HG03159 (cell line): ENCODE results near the gene CUX1.

Experiments
- ATAC-seq: cut with Tn5 transposase; IDR thresholded peaks from one replicate; pipeline ENCODE4 v1.9.1; 2021; ENCODE audit warnings: mild to moderate bottlenecking, moderate library complexity; ENCODE audit not compliant: unreplicated experiment

Gene CUX1

DNA sequence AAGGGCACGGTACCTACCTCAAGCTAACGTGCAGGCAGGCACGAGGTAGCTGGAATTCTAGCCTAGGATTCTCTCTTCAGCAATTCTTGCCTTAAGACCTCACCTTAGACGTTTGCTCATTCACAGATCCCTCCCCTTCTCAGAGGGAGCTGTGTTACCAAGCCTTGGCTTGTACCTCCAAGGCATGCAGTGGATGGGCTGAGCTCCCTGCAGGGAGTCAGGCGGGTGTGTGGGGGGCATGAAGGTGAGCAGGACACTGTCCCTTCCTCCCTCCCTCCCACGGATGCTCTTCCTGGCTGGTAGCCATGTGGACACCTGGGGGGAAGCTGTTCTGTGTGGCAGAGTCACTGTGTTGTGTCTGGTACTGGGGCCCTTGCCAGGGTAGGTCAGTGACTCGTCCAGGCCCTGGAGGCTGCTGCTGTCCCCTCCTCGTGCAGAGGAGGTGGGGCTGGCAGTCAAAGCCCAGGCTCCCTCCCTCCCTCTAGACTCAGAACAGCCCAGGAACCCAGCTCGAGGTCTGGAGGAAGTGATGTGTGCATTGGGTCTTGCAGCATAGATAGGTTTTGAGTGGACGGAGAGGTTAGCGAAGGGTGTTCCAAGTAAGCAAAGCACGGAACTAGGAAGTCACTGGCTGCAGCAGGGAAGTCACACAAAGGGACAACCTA lies 247.1 kb downstream of the CUX1 start:
- no peak for ATAC-seq

DNA sequence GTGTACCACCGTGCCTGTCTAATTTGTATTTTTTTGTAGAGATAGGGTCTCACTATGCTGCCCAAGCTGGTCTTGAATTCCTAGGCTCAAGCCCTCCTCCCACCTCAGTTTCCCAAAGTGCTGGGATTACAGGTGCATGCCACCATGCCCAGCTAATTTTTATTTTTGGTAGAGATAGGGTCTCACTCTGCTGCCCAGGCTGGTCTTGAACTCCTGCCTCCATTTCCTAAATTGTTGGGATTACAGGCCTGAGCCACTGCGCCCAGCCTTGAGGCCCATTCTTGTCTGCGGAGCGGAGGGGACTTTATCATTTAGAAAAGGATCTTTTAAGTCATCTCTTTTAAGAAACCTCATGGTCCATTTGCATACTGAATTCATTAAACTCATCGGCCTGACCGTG lies 247.8 kb downstream of the CUX1 start:
- ATAC-seq, result no peak

DNA sequence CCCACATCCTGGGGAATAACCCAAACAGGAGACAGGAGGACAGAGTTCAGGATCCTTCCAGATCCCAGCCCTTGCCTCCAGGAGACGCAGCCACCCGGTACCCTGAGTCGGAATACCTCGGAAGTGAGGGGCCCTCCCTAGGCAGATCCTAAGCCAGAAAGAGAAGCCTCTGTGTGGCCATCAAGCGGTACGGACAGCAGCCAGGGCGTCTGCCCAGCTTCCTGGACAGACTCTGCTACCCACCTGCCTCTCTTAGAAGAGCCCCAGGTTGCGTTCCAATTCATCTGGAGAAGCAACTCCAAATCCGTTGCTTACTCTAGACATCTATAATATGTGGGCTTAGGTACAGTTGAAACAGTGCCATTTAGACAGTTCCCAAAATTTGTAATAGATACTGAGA lies 249.1 kb downstream of the CUX1 start:
- no peak for ATAC-seq

DNA sequence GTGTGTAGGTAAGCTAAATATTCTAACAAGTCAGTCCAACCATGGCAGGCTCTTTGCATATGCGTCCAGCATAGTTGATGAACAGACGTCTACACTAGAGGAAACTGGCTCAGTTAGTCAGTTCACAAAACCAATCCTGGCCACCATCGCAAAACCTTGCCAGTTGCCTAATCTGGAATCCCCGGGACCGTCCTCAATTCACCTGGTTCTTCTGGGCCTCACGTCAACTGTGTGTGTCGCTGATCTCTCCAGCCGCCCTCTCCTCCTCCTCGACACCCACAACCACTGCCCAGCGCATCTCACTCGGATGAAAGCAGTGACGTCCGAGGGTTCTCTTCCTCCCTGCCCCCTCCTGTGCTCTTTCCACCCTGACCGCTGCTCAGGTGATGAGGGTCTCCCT lies 251.4 kb downstream of the CUX1 start:
- no peak for ATAC-seq

DNA sequence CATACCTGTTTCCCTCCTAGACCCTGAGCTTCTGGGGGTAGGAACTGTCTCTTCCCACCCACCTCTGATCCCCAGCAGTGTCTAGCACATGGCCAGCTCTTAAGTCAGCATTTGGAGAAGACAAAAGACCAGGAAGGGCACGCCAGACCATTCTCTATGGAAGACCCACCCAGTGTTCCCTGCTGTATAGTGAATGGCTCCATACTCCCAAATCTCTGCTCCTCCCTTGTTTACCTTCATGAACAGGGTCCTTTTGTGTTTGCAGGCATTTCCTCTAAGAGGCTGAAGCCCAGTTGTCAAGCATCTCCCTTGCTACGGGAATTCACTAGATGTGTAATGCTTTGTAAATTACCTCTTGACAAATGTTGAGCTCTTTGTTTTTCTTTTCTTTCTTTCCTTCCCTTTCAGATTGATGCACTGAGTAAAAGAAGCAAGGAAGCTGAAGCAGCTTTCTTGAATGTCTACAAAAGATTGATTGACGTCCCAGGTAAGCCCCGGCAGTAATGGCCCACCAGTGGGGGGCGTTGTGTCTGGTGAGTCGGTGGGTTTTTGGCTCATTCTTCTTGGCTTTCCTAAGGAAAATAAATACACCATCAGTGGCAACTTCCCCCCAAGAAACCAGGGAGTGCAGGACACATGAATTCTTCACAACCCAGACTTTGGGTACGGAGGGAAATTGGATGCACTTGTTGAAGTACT lies 252.7 kb downstream of the CUX1 start:
- no peak for ATAC-seq

DNA sequence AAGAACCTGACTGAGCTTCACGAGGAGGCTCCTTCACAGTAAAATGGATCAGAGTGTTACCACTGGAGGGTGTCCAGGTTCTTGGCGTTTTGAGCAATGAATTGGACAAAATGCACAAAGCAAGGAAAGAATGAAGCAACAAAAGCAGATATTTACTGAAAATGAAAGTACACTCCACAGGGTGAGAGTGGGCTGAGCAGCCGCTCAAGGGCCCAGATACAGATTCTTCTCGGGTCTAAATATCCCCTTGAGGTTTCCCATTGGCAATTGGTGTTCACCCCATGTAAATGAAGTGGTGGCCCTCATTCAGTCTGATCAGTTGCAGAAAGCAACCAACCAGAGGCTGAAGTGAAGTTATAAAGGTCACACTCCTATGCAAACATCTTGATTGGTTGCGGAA lies 254.6 kb downstream of the CUX1 start:
- no peak for ATAC-seq

DNA sequence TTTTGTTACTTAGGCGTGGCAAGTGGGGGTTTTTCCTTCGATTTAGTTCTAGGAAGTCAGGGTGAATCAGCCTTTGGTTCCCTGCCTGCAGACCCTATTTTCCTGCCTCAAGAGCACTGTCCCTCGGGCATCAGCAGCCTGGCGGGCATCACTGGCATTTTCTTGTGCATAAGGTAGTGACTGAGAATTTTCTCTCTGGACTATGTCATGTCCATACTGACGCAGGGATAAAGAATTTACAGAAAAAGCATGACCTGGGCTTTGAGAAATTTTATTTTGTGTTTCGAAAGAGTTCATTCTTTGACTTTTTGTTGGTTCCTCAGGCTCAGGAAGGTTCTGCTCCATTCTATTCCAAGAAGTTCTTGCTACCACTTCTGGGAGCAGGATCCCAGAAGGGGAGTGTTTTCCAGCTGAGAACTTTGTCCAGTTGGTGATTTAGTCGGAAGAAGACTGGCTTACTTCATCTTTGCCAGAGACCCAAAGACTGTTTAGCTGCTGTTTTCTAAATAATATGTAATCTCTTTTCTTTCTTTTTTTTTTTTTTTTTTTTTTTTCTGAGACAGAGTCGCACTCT lies 255.3 kb downstream of the CUX1 start:
- ATAC-seq, result no peak

DNA sequence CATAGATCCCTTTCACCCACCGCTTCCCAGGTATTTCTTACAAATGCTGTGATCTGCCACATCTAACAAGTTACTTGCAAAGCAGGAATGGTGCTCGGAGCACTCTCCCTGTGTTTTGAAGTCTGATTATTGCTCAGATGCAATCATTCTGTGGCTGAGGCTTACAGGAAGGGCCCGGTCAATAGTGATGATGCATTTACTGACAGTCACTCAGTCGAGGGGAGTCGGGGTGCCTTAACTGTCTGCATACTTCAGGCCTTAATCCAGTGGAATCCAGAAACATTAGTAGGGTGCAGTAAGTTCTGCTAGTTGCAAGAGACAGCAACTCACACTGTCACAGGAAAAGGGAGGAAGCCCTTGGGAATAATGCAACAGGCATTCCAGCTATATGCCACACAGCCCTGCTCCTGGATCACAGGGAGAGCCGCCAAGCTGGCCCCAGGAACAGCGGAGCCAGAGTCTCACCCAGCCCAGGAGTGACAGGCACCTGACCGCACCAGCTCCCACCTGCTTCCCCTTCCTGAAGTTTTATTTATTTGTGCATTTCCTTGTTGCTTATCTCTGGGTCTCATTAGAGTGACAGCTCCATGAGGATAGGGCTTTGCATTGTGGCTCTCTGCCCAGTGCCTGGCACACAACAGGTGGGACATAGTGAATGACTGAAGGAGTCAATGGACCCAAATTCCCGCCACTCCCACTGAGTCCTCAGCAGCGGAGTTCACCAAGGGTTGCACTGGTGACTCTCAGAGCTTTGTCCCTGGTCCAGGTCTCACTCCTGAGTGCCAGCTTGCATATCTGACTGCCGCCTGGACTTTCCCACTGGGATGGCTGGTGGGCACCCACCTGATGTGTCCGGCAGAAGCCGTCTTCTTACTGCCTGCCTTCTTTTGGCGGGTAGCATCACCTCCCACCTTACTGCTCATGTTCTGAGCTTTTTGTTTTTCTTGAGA lies 256.8 kb downstream of the CUX1 start:
- no peak for ATAC-seq

DNA sequence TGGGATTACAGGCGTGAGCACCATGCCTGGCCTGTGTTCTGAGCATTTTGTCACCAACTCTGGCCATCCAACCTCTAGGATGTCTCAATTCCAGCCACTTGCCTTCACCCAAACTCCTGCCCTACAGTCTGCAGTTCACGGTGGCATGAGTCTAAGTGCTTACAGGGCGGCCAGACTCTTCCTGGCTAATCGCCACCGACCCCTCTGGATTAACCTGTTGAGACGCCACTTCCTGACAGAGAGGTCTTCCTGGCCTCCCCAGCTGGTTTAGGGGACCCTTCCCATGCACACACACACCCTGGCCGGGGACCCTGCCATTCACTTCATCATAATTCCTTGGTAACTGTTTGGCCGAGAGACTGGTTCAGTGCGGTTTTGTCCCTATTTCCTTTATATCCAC lies 257.7 kb downstream of the CUX1 start:
- no peak for ATAC-seq

DNA sequence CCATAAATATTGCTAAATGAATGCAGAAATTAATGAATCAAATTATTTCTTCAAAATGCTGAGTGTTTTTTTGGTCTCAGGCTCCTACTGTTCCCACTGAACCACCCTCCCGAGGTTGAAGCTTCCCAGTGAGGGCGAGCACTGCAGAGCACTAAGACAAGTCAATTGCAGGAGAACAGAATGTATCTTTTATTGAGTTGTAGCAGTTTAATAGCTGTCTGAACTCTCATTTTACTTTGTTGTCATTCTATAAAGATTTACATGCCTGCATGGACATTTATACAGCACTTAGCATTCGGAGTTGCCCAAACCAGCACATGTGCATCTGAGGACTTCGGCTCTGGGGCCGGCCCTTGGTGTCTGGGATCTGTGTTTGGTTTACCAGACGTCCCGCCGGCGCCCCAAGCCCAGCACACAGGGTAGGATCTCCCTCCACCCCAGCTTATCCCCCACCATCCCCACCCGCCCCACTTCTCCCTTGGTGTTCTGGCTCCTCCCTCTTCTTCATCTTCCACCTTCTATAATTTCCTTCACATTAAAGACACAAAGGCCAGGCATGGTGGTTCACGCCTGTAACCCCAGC lies 258.2 kb downstream of the CUX1 start:
- ATAC-seq, result no peak

DNA sequence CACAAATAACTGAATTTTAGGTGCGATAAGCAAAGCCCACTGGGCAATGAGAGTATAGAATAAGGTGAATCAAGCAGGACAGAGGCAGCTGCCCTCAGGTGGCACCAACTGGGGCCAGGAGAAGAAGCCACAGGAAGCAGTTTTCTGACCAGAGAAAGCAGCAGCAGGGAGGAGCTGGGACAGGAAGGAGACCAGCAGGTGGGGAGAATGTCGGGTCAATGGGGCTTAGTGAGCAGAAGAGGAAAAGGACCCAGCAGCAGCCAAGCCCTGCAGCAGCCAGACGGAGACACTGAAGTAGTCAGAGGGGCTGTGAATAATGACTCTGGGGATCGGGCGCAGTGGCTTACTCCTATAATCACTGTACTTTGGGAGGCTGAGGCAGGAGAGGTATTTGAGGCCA lies 259.7 kb downstream of the CUX1 start:
- no peak for ATAC-seq

DNA sequence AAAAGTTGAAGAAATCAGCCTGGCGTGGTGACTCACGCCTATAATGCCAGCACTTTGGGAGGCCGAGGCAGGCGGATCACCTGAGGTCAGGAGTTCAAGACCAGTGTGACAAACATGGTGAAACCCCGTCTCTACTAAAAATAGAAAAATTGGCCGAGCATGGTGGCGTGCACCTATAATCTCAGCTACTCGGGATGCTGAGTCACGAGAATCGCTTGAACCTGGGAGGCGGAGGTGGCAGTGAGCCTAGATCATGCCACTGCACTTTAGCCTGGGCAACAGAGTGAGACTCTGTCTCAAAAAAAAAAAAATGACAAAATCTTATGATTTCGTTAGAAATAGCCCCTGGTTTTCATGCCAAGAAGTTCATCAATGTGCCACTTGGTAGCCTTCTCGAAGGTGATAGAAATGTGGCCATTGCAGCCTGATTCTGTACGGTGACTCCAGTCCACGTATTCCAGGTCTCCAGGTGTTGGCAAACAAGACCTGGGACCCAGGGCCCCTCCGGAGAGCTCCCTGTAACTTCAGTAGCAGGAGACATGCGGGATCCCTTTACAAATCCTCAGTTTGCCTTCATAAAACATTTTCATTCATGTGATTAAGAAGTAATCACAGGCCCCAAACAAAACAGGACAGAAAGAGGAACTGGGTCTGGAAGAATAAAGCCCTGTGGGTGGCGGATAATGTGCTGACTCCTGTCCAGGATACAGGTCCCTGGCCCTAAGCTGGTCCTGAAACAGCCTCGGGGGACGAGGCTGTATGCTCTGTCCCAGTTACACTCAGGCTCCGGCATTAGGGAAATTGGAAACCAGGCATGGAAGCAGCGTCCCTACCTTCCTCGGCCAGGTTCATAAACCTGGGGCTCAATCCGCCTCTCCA lies 262.0 kb downstream of the CUX1 start:
- no peak for ATAC-seq

DNA sequence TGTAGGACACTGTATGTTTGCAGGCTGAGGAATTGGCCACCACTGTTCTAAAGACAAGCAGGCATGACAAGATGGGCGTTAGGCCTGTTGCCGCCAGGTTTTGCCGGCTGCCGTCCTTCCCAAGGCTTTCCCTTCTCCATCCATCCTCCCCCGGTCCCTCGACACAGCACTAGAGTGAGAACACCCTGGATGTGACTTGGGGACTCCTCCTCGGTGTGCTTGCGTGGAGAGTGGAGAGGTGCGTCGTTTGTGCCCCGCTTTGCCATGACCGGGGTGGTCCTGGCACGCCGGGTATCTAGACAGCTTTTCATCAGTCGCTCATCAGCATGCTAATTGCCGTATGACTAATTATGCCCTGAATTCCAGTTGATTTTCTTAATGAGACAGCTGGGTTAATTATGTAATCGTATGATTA lies 262.6 kb downstream of the CUX1 start:
- no peak for ATAC-seq

DNA sequence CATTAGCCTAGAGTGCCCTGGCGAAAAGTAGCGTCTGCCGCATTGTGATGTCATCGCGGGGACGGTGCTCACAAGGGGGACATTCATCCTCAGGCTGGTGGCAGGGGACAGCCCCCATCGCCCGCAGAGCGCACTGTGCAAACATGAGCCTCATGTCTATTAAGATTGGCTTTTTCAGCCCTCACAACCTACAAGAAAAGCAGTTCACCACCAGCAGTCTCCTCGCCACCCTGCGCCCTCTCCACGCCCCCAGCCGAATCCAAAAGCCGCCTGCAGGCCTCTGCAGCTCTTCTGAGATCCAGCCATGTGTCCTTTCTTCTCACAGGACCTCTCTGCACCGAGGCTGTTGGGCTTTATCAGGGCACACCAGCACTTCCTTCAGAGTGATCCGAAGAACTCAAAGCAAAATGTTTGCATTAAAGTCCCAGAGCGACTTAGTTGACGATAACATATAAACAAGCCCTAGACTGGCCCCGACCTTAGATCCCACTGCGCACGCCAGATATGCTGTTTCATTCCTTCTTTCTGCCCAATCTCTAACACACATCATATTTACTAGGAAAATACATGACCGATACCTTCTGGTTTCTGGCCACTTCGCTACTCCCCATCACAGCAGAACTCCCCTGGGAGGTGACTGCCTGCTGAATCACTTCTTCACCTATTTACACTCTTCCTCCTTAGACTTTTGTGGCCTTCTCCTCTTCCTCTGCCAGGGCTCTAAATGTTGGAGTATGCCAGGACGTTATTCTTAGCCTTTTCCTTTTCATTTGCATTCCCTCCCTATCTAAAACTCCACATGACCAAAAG lies 263.2 kb downstream of the CUX1 start:
- ATAC-seq, result no peak

DNA sequence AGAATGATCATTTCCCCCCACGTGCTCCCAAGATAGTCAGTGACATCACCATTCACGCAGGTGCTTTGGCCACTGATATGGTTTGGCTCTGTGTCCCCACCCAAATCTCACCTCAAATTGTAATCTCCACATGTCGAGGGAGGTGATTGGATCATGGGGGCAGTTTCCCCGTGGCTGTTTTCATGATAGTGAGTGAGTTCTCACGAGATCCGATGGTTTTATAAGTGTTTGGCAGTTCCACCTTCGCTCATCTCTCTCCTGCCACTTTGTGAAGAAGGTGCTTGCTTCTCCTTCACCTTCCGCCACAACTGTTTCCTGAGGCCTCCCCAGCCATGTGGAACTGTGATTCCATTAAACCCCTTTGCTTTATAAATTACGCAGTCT lies 263.8 kb downstream of the CUX1 start:
- ATAC-seq, result no peak

DNA sequence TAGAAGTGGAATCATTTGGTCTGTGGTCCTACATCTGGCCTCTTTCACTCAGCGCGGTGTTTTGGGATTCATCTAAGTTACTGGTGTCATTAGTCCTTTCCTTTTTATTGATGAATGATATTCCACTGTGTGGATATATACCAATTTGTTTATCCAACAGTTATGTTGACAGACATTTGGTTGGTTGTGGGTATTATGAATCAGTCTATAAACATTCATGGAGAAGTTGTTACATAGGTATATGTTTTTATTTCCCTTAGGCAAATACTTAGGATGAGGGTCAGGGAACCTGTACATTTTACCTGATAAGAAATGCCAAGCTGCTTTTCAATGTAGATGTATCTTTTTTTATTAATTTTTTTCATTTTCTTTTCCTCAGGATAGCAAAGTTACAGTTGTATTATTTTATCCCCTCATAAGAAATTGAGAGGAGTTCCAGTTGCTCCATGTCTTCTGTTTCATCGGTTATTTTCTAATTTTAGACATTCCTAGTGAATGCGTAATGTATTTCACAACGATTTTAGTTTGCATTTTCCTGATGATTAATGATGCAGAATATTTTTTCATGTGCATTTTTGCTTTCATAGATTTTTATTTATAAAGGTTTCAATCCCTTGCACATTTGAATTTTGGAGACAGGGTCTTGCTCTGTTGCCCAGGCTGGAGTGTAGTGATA lies 265.4 kb downstream of the CUX1 start:
- ATAC-seq, result no peak

DNA sequence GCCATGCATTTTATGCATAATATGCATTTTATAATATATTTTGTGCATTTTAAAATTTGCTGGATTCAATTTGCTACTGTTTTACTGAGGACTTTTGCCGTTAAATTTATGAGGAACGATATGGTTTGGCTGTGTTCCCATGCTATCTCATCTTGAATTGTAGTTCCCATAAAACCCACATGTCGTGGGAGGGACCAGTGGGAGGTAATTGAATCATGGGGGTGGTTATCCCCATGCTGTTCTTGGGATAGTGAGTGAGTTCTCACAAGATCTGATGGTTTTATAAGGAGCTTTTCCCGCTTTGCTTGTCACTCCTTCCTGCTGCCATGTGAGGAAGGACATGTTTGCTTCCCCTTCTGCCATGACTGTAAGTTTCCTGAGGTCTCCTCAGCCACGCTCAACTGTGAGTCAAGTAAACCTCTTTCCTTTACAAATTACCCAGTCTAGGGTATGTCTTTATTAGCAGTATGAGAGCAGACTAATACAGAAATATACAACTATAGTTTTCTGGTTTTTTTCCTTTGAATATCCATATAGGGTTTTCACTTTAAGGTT lies 267.9 kb downstream of the CUX1 start:
- no peak for ATAC-seq
